ENCODE data around the gene DGKD.

Gene DGKD

DNA sequence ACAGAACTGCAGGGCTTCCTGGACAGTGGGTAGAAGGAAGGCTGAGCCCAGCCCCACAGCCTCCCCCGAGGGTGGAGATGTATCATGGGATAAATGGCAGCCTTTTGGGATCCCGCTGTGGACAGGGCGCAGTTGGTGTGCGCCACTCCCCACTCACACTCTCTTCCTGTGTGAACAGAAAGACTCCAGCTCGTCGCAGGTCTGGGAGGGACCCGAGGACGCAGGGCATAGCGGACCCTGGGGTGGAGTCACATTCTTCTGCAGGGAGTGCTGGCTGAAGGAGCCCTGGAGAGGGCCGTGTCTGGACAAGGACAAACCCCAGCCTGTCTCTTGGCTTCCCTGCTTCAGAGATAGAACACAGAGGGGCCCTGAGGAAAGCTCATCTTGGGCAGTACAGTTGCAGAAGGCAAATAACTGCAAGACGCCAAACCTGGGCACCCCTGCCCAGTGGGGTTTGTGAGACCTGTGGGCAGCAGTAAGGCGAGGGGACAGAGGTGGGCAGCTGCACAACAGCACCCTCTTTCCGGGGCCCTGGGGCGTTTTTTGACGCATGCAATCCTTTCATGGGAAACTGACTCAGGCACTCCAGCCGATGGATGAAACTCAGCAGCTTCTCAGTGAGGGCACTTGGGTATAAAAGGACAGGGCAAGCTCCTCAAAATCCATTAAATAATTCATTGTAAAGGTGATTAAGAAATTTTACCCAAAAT, 110.4 kb downstream of the DGKD start:
- DNase-seq = no peak

DNA sequence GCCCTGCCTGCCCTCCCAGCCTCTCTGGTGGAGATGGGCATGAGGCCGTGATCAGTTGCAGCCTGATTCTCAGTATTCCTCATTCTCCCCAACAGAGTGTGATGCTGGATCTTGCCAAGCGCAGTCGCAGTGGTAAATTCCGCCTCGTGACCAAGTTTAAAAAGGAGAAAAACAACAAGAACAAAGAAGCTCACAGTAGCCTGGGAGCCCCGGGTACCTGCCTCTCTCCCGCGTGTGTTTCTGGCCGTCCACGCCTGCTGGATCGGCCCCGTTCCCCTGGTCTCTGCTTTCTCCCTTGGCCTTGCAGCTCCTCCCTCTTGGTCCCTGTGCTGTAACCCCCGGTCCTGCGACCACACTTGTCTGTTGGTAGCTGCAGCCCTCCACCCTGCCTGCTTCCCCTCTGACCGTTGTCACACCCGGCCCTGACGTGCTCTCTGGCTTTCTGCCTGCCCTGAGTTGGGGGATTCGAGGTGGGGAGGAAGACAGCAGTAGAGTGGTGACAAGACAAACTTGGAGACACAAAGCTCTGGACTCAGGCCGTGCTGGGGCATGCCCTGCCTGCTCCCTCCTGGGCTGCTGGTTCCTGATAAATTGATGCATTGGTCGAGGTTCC, 112.8 kb downstream of the DGKD start:
- DNase-seq = no peak

DNA sequence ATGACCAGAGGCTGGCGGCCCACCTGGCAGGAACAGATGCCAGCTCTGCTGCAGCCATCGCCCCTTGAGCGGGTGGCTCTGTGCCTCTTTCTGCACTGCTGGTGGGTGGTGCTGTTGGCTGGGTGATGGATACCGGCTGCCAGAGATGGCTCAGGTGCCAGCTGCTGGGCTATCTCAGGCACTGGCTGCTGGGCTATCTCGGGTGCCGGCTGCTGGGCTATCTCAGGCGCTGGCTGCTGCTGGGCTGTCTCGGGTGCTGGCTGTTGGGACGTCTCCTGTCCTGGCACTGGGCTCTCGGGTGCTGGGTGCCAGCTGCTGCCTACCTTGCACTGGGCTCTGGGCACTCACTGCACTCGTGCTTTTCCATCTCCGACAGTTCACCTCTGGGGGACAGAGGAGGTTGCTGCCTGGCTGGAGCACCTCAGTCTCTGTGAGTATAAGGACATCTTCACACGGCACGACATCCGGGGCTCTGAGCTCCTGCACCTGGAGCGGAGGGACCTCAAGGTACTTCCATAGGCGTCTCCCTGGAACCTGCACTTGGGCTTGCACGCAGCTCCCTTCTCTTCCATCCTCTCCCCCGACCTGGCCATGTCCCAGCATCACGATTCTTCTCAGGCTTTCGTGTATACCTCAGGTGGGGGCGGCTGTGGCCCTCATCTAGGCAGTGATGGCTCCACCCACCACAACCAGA, 113.9 kb downstream of the DGKD start:
- DNase-seq = no peak

DNA sequence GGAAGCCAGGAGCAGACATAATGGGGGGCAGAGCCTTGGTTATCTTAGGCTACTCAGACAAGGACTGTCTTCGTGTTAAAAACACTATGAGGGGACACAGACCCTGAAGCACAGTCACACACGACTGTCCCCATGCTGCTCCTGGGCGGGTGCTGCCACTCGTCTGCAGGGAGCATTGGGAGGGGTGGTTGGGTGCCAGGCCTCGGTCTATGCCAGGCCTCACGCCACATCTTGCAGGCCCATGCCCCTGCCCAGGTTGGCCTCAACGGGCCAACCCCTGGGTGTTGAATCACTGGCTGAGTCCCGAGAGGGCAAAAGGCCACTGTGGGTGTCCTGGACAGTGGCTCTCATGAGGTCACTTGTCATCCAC, 114.4 kb downstream of the DGKD start:
- no peak for DNase-seq

DNA sequence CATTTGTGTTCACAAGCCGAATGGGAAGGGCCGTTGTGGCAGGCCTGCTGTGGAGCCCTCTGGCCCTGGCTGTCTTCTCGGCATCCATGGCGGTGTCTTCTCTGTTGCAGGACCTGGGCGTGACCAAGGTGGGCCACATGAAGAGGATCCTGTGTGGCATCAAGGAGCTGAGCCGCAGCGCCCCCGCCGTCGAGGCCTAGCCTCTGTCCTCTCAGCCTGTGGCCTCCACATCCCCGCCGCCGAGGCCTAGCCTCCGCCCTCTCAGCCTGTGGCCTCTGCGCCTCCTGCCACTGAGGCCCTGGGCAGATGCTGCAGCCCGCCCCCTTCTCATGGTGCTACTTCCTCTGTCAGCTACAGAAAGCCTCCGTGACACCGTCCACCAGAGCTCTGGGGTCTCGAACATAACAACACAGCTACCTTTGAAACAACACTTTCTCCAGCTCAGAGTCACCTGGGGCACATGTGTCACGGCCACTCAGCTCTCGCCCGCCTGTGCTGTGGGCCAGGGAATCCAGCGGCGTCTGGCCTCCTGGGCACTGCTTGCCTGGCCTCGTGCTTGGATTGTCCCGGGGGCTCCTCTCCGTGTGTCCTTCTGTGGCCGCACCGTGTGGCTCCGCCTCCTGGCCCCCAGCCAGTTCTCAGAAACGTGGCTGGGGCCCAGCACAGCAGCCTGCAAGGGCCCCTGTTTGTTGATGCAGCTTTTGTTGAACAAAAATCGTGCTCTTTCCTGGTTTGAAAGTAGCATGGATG, 115.1 kb downstream of the DGKD start:
- DNase-seq = no peak

DNA sequence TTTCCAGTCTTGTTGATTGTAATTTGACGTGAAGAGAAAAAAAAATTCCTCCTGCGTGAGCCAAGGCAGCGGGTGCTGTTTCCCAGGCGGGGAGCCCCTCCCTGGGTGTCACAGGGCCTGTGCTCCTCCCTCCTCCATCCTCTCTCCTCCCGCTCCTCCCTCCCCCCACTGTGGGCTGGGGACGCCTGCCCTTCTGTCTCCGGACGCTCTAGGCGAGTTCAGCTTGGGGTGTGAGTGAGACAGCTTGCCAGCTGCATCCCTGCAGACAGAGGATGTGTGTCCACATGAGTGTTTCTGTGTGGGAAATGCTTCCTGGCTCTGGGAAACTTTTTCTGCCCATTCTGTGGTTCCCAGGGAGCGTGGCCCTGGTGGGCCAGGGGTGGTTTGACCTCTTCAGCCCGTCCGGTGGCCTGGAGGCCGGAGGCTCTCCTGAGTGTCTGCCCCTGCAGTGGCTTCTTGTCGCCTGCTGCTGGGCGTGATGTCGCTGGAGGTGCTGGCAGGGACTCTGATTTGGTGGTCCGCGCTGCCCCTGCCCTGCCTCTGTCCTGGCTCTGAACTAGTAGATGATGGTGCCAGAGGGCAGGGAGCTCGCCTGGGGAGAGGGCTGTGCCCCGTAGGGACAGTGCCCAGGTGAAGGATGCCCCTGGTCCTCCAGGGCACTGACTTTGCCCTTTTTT, 115.9 kb downstream of the DGKD start:
- DNase-seq = no peak

DNA sequence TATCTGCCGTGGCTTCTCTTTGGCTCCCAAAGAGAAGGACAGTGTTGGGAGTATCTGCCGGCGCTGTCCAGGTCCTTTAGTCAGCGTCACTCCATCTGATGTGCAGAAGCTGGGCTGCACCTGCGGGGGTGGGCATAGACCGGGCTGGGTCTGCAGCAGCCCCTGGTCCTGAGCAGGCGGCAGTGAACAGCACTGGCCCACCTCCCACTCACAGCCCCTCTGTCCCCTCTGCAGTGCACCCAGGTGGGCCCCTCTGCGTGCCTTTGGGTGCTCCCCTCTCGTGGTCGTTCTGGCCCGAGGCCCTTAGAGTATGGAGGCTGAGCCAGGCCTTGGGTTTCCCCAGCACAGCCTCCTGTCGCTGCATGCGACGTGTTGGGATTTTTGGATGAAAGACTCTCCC, 116.5 kb downstream of the DGKD start:
- DNase-seq = no peak

DNA sequence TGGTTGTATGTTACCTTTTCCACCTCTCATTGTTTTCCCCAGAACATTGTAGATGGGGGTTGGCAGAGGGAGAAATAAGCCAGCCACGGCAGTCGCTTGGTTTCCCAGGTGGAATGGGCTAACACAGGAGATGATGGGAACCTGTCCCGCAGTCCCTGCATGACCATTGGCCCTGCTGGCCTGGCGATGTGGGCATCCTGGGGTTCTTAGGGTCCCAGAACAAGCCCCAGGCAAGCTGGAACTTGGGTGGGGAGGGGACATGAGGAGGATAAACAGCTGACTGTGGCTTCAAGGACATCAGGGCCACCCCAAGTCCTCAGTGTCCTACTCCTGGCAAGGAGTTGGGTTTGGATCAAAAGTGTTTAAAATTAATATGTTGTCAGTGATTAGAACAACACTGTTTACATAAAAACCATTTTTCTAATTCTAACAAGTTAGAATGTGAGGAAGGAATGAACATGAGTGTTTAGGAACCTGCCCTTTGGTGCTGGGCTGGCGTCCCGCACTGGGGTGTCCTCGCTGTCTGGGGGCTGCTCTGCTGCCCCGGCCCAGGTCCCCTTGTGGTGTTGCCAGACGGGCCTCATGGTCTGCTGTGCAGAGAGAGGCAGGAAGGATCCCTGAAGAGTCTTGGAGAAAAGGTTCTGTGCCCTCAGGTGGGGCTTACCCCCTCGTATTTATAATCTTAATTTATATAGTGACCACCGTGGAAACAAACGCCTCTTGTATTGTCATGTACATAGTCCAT, 117.2 kb downstream of the DGKD start:
- DNase-seq = no peak

DNA sequence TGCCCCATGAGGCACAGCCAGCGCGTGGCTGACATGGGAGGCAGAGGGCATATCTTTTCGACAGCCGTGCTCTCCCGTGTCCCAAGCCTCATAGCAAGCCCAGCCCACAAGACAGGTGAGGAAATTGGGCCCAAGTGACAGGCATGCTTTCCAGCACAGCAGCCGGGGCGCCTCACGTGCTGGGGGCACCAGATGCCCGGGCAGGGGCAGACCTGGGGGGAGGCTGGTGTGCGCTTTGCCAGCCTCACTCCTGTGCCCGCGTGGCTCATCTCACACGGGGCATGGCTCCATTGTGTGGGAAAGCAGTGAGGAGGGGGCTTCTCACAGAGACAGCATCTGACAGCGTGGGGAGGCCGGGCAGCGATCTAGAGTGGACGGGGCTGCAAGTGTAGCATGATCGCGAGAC, 119.1 kb downstream of the DGKD start:
- DNase-seq = no peak

DNA sequence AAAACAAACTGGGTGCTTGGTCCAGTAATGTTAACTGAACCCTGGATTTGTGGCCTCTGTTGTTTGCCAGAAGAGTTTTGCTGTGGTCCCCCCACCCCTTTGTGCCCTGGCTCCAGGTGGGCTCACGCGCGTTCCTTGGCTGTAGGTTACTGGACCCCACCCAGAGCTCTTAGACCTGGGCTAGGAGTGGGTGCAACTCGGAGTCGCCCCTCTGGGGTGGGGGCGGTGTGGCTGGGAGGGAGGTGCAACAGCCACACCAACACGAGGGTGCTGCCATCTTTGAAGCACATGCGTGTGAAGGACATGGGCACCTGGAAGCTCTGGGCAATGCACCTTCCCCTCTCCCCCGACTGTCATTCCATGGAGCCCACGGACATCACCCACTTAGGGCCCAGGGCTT, 119.6 kb downstream of the DGKD start:
- DNase-seq = no peak

DNA sequence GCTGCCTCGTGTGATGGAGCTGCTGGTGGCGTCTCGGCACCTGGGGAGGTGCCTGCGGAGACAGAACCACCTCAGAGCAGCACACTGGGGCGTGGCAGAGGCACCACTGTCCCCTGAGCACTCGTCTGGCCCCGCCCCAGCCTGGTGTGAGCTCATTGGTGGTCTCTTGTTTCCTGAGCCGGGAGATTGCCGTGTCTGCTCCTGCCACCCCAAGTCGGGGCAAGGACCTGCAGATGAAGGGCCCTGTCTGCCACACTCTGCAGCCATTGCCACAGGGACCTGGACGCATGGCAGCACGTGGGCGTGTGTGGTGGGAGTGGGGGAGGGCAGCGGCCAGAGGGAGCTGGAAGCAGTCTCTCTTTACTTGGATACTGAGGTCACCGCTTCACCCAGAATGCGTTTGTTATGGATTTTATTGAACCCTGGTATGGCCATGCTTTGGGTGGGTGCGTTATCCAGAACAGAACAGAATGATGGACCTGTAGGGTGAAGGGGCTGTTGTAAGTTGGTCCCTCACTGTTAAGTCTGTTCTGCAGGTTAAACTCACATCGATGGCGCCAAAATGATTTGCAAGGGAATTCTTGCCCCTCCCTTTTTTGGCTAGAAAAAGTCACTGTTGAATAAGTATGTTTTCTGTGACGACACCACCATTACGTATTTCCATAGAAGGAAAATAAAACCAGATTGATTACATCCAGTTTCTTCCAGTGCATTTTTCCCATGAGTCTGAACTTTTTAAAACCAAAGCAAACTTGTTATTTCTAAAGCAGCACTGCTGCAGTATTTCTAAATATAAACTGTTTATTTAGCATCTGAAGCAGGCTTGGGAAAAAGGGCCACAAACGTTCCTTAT, 120.2 kb downstream of the DGKD start:
- DNase-seq = no peak

DNA sequence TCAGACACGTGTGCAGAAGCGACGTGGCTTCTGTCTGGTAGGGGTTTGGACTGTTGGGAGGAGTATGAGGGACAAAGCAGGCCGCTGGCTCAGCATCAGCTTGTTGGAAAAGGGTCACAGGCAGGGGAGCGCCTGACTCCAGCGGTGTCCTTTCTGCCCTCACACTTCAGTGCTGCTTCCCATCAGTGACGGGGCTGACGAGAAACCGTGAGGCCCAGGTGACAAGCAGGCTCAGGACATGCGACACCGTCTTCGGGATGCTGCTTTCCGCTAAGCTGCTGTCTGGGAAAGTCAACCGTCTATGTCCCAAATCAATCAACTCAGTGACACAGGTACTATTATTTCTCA, 121.7 kb downstream of the DGKD start:
- no peak for DNase-seq

DNA sequence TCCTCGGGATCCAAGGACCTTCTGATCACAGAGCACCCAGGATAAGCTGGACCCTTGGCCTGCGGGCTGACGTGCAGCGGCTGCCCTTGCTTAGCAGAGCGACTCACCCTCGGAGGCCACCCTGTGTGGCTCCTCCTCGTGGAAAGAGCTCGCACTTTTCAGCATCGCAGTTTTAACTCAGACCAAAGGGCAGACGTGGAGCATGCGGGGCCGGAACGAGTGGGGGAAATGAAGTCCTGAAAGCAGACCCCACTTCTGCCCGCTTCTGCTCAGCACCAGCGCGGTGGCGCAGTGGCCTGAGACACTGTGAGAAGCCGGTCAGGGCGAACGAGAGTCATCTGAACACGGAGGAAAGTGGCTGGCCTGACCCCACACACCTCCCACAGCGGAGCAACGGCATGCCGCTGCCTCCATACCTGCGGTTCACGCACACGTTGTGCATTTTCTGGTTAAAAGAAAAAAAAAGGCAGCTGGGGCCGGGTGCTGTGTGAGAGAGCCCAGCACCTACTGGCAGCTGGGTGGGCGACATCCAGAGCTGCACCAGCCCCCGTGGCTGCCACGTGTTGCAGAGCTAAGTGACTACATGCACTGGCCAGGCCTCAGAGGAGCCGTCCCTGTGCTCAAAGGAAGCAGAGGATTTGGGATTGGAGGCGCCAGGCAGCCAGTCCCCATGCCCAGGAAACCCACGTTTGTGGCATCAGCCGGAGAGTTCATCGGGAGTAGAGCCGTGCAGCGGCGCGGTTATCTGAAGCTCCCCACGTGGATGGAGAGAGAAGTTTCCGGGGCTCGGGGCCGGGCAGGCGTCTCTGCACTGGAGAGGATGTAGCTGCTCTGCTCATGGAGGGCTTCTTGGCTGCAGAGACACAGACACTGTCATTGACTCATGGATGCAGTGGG, 122.6 kb downstream of the DGKD start:
- no peak for DNase-seq

DNA sequence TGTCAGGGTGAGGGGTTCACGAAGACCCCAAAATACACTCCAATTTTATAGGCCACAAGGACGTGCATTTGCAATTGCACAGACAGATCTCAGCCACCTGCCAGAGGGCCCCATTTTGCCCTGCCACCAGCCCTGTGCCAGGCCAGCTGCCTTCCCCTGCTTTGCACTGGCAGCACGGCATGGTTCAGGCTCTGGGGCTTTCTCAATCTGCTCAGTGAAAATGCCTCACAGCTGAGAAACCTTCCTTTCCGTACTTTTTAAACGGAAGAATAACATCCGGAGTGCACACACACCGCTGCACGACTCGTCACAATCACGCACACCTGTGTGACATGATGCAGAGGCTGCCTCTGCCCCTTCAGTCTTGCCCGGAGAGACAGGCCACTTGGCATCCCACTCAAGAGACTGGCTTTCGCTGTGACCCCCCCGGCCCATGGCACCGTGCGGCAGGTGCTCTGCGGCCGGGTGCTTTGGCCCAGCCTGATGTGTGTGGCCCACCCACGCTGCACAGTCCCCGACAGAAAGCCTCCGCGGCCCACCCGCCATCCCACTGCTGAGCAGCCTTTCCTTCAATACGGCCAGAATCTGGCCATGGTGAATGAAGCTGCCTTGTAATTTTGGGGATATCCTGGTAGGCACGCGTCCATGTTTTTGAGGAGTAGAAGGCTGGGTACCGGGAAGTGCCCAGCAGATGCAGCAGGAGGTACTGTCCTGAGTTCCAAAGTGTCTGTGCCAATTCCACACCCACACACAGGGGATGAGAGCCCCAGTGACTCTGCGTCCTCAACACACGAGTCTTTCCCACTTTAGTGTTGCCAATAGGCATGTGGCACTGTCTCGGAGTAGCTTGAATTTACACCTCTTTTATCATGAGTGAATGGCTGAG, 123.5 kb downstream of the DGKD start:
- DNase-seq = no peak

DNA sequence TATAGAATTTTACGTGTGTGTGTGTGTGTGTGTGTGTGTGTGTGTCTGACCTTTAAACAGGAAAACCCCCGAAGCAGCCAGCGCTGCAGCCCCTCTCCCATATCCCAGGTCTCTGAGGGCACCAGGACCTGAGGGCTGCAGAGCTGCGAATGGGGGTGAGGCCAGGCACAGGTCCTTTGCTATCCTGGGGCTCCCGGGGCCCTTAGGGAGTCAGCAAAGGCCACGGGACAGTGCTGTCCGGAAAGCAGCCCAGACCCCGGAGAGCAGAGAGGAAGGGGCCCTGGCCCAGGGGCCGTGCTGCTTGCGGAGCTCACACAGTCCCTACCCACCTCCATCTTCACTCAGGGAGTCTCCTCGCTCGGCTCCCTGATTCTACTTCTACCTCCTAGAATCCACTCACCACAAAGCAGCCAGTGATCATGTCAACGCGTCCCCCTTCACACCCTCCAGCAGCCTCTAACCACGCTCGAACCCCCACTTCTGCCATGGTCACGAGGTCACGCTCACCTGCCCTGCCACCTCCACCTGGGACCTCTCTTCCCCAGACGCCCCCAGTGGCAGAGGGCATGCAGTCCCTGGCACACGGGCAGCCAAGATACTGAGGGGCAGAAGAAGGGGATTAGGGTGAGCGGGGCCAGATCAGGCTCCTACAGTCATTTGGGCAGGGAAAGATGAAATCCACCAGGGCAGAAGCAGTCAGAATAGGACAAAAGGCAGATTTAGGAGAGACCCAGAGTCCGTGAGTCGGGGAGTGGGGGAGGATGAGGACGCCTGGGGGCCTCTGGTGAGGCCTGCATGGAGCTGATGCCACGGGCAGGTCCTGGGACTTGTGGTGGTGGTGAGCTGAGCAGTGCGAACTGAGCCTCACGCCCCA, 125.6 kb downstream of the DGKD start:
- no peak for DNase-seq

DNA sequence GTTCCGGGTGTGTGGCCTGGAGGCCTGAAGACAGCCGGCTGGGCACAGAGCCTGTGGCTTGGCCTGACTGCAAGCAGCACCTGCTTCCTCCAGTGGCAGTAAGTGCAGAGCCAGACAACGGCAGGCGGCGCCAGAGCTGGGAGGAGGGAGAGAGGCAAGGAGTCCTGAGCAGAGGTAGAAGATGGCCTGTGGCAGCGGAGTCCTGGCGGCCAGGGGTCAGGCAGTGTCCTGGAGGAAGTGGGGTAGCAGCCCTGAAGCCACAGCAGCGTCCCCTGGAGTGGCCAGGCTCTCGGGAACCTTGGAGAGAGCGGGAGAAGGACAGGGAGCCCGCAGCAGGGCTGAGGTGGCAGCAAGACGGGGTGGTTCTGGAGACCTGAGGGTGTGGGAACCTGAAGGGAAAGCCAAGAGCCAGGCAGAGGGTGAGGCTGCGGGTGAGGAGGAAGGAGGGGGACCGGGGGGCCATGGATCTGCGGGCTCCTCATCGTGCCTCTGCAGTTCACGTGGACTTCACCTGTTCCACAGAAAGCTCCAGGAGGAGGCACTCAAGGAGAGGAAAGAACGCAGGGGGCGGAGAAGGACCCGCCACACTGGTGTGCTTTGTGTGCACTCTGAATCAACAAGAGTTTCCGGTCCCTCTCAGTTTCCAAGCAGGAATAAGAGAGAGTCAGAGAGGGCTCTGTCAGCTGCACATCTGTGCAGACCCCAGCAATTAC, 126.4 kb downstream of the DGKD start:
- DNase-seq = no peak

DNA sequence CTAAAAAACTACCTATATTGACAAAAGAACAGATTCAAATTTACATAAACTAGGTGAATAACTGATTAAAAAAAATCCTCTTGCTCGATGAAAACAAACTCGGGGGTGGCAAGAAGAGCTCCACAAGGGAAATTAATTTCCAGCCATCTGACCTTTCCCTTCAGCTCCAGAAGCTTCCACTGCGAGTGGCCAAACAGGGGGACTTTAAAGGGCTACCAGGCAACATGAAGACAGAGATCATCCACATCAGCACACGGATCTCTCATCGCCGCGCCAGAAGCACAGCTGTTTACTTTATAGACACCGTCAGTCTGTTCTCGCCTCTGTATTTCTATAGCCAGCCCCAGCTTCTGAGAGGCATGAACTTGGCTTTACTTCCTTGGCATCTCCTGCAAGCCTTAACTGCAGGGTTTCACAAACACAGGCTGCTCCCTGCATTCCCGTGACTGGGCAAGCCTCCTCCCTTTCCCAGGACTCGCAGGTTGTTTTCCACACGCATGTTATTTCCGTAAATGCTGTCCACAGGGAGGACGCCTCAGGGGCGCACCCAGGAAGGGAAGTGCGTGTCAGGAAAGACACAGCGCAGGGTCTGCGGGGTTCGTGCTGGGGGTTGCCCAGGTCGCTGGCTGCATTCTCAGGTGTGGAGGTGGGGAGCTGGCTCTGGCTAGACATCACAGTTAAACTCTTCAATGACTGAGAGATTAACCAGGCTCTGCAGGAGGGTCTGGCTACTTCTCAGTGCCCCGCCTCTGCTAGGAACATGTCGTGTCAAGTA, 127.3 kb downstream of the DGKD start:
- DNase-seq = no peak

All from bone marrow (tissue), 2 donors.